T-helper 22 cell (primary cell): Measurements from ENCODE around the gene MC1R.

ENCODE experiments used
- DNase-seq: peaks from one replicate; pipeline ENCODE4 v3.0.0-alpha.2; 2020; ENCODE audit warnings: low read depth

MC1R gene

GRCh38 chr16:89895482-89896250 is 23.0 kb upstream of the MC1R start:
- no peak for DNase-seq

GRCh38 chr16:89897204-89897603 is 21.5 kb upstream of the MC1R start:
- DNase-seq: no peak

GRCh38 chr16:89898201-89898967 is 20.3 kb upstream of the MC1R start:
- DNase-seq: no peak

GRCh38 chr16:89899879-89900481 is 18.7 kb upstream of the MC1R start:
- no peak for DNase-seq

GRCh38 chr16:89900885-89901284 is 17.8 kb upstream of the MC1R start:
- no peak for DNase-seq

- DNase-seq: no peak
These were observed 15.7 kb upstream of the MC1R start for GRCh38 chr16:89902980-89903379.

- DNase-seq: no peak
These were observed 14.7 kb upstream of the MC1R start for GRCh38 chr16:89903908-89904515.

GRCh38 chr16:89904606-89905510 is 13.8 kb upstream of the MC1R start:
- DNase-seq: no peak

- no peak for DNase-seq
These were observed 13.0 kb upstream of the MC1R start for GRCh38 chr16:89905511-89906139.

GRCh38 chr16:89906140-89907025 is 12.3 kb upstream of the MC1R start:
- no peak for DNase-seq

- no peak for DNase-seq
These were observed 11.4 kb upstream of the MC1R start for GRCh38 chr16:89907055-89907814.

- no peak for DNase-seq
These were observed 10.4 kb upstream of the MC1R start for GRCh38 chr16:89908236-89908635.

GRCh38 chr16:89909777-89910716 is 8.6 kb upstream of the MC1R start:
- peak; percentile 29 for DNase-seq

GRCh38 chr16:89910717-89911354 is 7.8 kb upstream of the MC1R start:
- DNase-seq: no peak

- no peak for DNase-seq
These were observed 7.3 kb upstream of the MC1R start for GRCh38 chr16:89911375-89911774.

- DNase-seq: no peak
These were observed 6.5 kb upstream of the MC1R start for GRCh38 chr16:89912143-89912542.

- DNase-seq: no peak
These were observed 6.0 kb upstream of the MC1R start for GRCh38 chr16:89912627-89913026.
